Body of pancreas (tissue), 4 donors: ENCODE measurements around the gene CEP85L.

Experiments used
- POLR2A ChIP-seq, 3 donors: fragments of 450-650 bp; IDR thresholded peaks; one replicate each; pipeline ENCODE4 v1.6.1; 2016; ENCODE audit warnings: antibody characterized with exemption in 3 of 3, mild to moderate bottlenecking in 2 of 3
- TF ChIP-seq, protein P1 (sequence below), 7 experiments: fragments of 450-650 bp in 4 of 7; fragments of 200-600 bp in 3 of 7; sonication (generic) in 3 of 7; IDR thresholded peaks; one replicate each; pipeline ENCODE4 v1.5.1; 2016 to 2019; ENCODE audit warnings: antibody characterized with exemption in 7 of 7

DNA sequence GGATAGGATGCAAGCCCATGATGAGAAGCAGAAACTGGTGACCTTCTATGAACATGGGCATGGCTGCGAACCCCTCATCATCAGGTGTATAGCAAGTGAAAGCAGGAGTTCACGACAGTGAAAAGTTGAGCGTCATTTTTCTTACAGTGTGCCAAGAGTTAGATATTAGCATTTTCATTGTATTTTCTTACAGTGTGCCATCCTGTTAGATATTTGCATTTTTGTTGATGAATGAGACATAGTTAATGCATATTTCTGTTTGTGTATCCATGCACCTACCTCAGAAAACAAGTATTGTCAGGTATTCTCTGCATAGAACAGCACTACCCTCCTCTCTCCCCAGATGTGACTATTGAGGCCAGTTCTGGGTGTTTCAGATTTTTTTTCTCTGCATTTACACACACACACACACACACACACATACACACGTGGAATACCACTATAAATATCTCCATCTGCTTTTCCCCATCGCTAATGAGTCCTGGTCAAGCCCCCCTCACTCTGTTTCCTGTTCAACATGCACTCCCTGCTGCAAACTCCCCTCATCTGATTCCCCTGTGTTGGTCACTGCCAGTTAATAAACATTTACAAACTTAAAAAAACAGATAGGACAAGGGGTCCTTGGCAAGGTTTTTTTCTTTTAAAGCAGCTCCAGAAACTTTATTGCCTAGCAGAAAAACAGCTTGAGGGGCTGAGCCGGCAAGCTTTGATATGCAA lies 61.6 kb downstream of the CEP85L start:
- TF ChIP-seq, protein P1, sequence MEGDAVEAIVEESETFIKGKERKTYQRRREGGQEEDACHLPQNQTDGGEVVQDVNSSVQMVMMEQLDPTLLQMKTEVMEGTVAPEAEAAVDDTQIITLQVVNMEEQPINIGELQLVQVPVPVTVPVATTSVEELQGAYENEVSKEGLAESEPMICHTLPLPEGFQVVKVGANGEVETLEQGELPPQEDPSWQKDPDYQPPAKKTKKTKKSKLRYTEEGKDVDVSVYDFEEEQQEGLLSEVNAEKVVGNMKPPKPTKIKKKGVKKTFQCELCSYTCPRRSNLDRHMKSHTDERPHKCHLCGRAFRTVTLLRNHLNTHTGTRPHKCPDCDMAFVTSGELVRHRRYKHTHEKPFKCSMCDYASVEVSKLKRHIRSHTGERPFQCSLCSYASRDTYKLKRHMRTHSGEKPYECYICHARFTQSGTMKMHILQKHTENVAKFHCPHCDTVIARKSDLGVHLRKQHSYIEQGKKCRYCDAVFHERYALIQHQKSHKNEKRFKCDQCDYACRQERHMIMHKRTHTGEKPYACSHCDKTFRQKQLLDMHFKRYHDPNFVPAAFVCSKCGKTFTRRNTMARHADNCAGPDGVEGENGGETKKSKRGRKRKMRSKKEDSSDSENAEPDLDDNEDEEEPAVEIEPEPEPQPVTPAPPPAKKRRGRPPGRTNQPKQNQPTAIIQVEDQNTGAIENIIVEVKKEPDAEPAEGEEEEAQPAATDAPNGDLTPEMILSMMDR (IDR thresholded peaks at IDR 0.05), result no peak
- TF ChIP-seq POLR2A (IDR thresholded peaks at IDR 0.05), result no peak
